Breast epithelium (tissue), 4 donors: ENCODE data around the gene KRT6A. TPM values are rescaled to one million over a fixed set of nuclear protein-coding genes. Genes with fewer than 3 reads are reported as not detected.

ENCODE experiments used
- DNase-seq, 2 donors: peaks; one replicate each; pipeline ENCODE4 v3.0.0-alpha.2; 2019; ENCODE audit warnings: low spot score in 2 of 2
- H3K27ac ChIP-seq, 2 donors: fragments of 200-600 bp; sonication (generic) in 1 of 2; one replicate each; pipeline ENCODE4 v1.5.1; 2016 to 2019; ENCODE audit warnings: mild to moderate bottlenecking in 1 of 2
- H3K27me3 ChIP-seq, 2 donors: fragments of 200-600 bp; sonication (generic) in 1 of 2; one replicate each; pipeline versions ENCODE4 v1.5.1 to v1.6.0; 2017 to 2019; ENCODE audit warnings: control low read depth in 1 of 2, mild to moderate bottlenecking in 1 of 2
- H3K36me3 ChIP-seq: fragments of 200-600 bp; one replicate; pipeline ENCODE4 v1.5.1; 2019
- H3K4me1 ChIP-seq, 2 donors: fragments of 200-600 bp; sonication (generic); one replicate each; pipeline ENCODE4 v1.5.1; 2016 to 2019; ENCODE audit warnings: control low read depth in 1 of 2
- H3K4me3 ChIP-seq, 3 donors: fragments of 200-600 bp; sonication (generic); 1 replicate in 2 of 3; 2 replicates in 1 of 3; pipeline ENCODE4 v1.5.1; 2016 to 2019; ENCODE audit warnings: mild to moderate bottlenecking in 3 of 3, moderate library complexity in 2 of 3
- H3K9me3 ChIP-seq, 2 donors: fragments of 200-600 bp; sonication (generic) in 1 of 2; one replicate each; pipeline ENCODE4 v1.5.1; 2016 to 2019; ENCODE audit warnings: control low read depth in 1 of 2
- CTCF ChIP-seq, 3 donors: fragments of 450-650 bp; IDR thresholded peaks; one replicate each; pipeline ENCODE4 v1.5.1; 2016 to 2017; ENCODE audit warnings: antibody characterized with exemption in 3 of 3, mild to moderate bottlenecking in 3 of 3, moderate library complexity in 3 of 3
- POLR2A ChIP-seq: fragments of 450-650 bp; IDR thresholded peaks from one replicate; pipeline ENCODE4 v1.6.1; 2016; ENCODE audit warnings: antibody characterized with exemption, mild to moderate bottlenecking, moderate library complexity
- POLR2AphosphoS5 ChIP-seq, 3 donors: sonication (generic); formaldehyde crosslinking; IDR thresholded peaks; one replicate each; pipeline ENCODE4 v1.6.1; 2017; ENCODE audit warnings: antibody characterized with exemption in 3 of 3
- intact Hi-C: fragments of 100-400 bp; cut with DNase I; formaldehyde crosslinking; loops from one replicate; pipeline ENCODE4 v1.15.1; 2023; ENCODE audit warnings: low total_unique reads
- total RNA-seq, 3 donors: library from RNA; depleted of rRNA; stranded (reverse); fragments of >200 nt; gene quantifications; one replicate each; pipeline ENCODE4 v1.1.0, GENCODE V29; 2016

KRT6A gene
- total RNA-seq, 3 donors from 2014 or later = 0.33 to 3.1 TPM; not detected in 1

- no peak for DNase-seq
- H3K36me3 ChIP-seq = no peaks in the 10 kb centered on the region
- peak overlapping the region; percentile 32 to 52 for H3K27ac ChIP-seq
- peak overlapping the region in 2 of 3 donors; percentile 59 to 69 for H3K4me3 ChIP-seq
- no peaks in the 10 kb centered on the region for H3K4me1 ChIP-seq
- no peaks in the 10 kb centered on the region for H3K9me3 ChIP-seq
- intact Hi-C loops = no loop called here
- no peaks in the 10 kb centered on the region for H3K27me3 ChIP-seq
- TF ChIP-seq CTCF (IDR thresholded peaks at IDR 0.05) = no peak
- no peak for TF ChIP-seq POLR2A
- TF ChIP-seq POLR2AphosphoS5 (IDR thresholded peaks at IDR 0.05) = no peak
Observed at GRCh38 chr12:52515319-52515646, 22.2 kb upstream of the KRT6A start.

GRCh38 chr12:52514471-52515318 is 21.6 kb upstream of the KRT6A start:
- H3K27ac ChIP-seq = peak overlapping the region in 1 of 2 donors; percentile 32

GRCh38 chr12:52513736-52514135 is 20.7 kb upstream of the KRT6A start:
- TF ChIP-seq POLR2A = no peak
- TF ChIP-seq POLR2AphosphoS5 (IDR thresholded peaks at IDR 0.05) = peak in 2 of 3 donors; percentile 21 to 25
- intact Hi-C loops = no loop called here
- no peaks in the 10 kb centered on the region for H3K9me3 ChIP-seq

More at GRCh38 chr12:52514471-52515318, 21.6 kb upstream of the KRT6A start:
- no peaks in the 10 kb centered on the region for H3K9me3 ChIP-seq
- no peaks in the 10 kb centered on the region for H3K36me3 ChIP-seq
- H3K27me3 ChIP-seq = no peaks in the 10 kb centered on the region
- H3K4me1 ChIP-seq = no peaks in the 10 kb centered on the region
- peak in 1 of 2 donors; percentile 18 for DNase-seq
- intact Hi-C loops = no loop called here
- TF ChIP-seq CTCF (IDR thresholded peaks at IDR 0.05) (no peak), POLR2AphosphoS5 (IDR thresholded peaks at IDR 0.05) (no peak), POLR2A (no peak)
- peak overlapping the region in 2 of 3 donors; percentile 59 to 69 for H3K4me3 ChIP-seq

GRCh38 chr12:52508211-52508610 is 15.2 kb upstream of the KRT6A start:
- DNase-seq = no peak
- TF ChIP-seq POLR2A (no peak), POLR2AphosphoS5 (IDR thresholded peaks at IDR 0.05) (no peak), CTCF (IDR thresholded peaks at IDR 0.05) (no peak)
- intact Hi-C loops = loop anchor here (10.0 kb wide), 1 partner anchor 637 kb away; no protein-coding TSS in a partner anchor
- Histone ChIP-seq H3K4me3 (no peak overlapping the region), H3K9me3 (no peaks in the 10 kb centered on the region), H3K4me1 (no peaks in the 10 kb centered on the region), H3K27me3 (no peaks in the 10 kb centered on the region), H3K27ac (no peak overlapping the region), H3K36me3 (no peaks in the 10 kb centered on the region)

More at GRCh38 chr12:52513736-52514135, 20.7 kb upstream of the KRT6A start:
- Histone ChIP-seq H3K36me3 (no peaks in the 10 kb centered on the region), H3K4me1 (no peaks in the 10 kb centered on the region), H3K27ac (peak overlapping the region in 1 of 2 donors; percentile 21), H3K4me3 (no peak overlapping the region), H3K27me3 (no peaks in the 10 kb centered on the region)
- DNase-seq = peak in 1 of 2 donors; percentile 39

- Histone ChIP-seq H3K27ac (peak overlapping the region in 1 of 2 donors; percentile 52), H3K9me3 (no peaks in the 10 kb centered on the region), H3K4me3 (no peak overlapping the region), H3K4me1 (no peaks in the 10 kb centered on the region), H3K27me3 (no peaks in the 10 kb centered on the region), H3K36me3 (no peaks in the 10 kb centered on the region)
- peak in 1 of 2 donors; percentile 42 for DNase-seq
- intact Hi-C loops = loop anchor here (10.0 kb wide), 1 partner anchor 638 kb away; no protein-coding TSS in a partner anchor
- TF ChIP-seq POLR2AphosphoS5 (IDR thresholded peaks at IDR 0.05) = no peak
- peak; percentile 22 to 73 (median 51) for TF ChIP-seq CTCF (IDR thresholded peaks at IDR 0.05)
- TF ChIP-seq POLR2A = no peak
Observed at GRCh38 chr12:52506858-52507715, 14.0 kb upstream of the KRT6A start.
